Dendritic cell treated with granulocyte-macrophage colony-stimulating factor and Interleukin-4, amounts not matched to agents 40 ng/mL and 50 ng/mL, for 4 days (primary cell): ENCODE results near the gene PTPRD.

Source experiments
- H3K27ac Mint-ChIP-seq: one replicate; pipeline ENCODE4 v1.8.0; 2022; ENCODE audit warnings: mild to moderate bottlenecking, mixed read lengths
- H3K27me3 Mint-ChIP-seq: one replicate; pipeline ENCODE4 v1.8.0; 2022; ENCODE audit warnings: mild to moderate bottlenecking, mixed read lengths
- H3K36me3 Mint-ChIP-seq: one replicate; pipeline ENCODE4 v1.8.0; 2022; ENCODE audit warnings: low read depth, mixed read lengths
- H3K4me1 Mint-ChIP-seq: one replicate; pipeline ENCODE4 v1.8.0; 2022; ENCODE audit warnings: low read depth, mixed read lengths
- H3K4me3 Mint-ChIP-seq: one replicate; pipeline ENCODE4 v1.8.0; 2022; ENCODE audit warnings: mild to moderate bottlenecking, moderate library complexity, mixed read lengths
- H3K9me3 Mint-ChIP-seq: one replicate; pipeline ENCODE4 v1.8.0; 2022; ENCODE audit warnings: mixed read lengths
- intact Hi-C: fragments of 100-400 bp; cut with micrococcal nuclease; formaldehyde crosslinking; loops from one replicate; pipeline ENCODE4 v1.15.0; 2022

The PTPRD gene

GRCh38 chr9:8778356-8778755, 1834.4 kb downstream of the PTPRD start:
- no peaks in the 10 kb centered on the region for H3K9me3 Mint-ChIP-seq
- no peaks in the 10 kb centered on the region for H3K4me1 Mint-ChIP-seq
- H3K27me3 Mint-ChIP-seq: no peaks in the 10 kb centered on the region

DNA sequence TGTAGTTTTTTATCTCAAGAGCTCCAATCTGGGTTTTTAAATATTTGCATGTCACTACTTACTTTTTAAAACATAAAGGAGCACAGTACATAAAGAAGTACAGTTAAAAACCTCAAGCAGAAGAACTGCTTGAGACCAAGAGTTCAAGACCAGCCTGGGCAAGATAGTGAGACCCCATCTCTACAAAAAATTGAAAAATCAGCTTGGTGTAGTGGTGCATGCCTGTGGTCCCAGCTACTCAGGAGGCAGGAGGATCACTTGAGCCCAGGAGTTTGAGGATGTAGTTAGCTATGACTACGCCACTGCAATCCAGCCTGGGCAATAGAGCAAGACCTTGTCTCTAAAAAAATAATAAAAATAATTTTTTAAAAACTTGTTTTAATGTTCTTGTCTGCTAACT, 1840.5 kb downstream of the PTPRD start:
- no peak overlapping the region for H3K4me3 Mint-ChIP-seq
- H3K27ac Mint-ChIP-seq: no peak overlapping the region
- H3K4me1 Mint-ChIP-seq: no peaks in the 10 kb centered on the region
- intact Hi-C loops: no loop called here
- H3K36me3 Mint-ChIP-seq: no peaks in the 10 kb centered on the region
- no peaks in the 10 kb centered on the region for H3K27me3 Mint-ChIP-seq
- no peaks in the 10 kb centered on the region for H3K9me3 Mint-ChIP-seq

More at GRCh38 chr9:8778356-8778755, 1834.4 kb downstream of the PTPRD start:
- H3K27ac Mint-ChIP-seq: no peak overlapping the region
- H3K4me3 Mint-ChIP-seq: no peak overlapping the region
- intact Hi-C loops: no loop called here
- no peaks in the 10 kb centered on the region for H3K36me3 Mint-ChIP-seq

DNA sequence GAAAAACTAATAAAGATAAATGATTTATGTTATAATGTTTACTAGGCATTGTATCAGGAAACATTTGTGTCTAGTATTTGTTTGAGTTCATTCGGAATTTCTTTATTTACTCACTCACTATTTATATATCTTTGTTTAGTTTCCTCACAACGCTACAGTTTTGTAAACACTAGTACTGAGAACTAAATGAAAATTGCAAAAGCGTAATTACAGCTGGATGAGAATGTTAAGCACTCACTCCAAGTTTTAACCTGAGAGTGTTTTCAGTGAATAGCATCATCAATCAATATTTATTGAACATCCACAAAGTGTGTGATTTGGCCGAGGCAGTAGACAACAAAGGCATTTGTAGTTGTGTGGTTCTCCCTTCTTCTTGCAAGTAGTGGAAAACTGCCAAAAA, 1843.6 kb downstream of the PTPRD start:
- intact Hi-C loops: no loop called here
- H3K9me3 Mint-ChIP-seq: no peaks in the 10 kb centered on the region
- no peaks in the 10 kb centered on the region for H3K4me1 Mint-ChIP-seq
- no peak overlapping the region for H3K27ac Mint-ChIP-seq
- H3K36me3 Mint-ChIP-seq: no peaks in the 10 kb centered on the region
- no peak overlapping the region for H3K4me3 Mint-ChIP-seq
- no peaks in the 10 kb centered on the region for H3K27me3 Mint-ChIP-seq

GRCh38 chr9:8766096-8766495, 1846.7 kb downstream of the PTPRD start:
- Mint-ChIP-seq H3K27ac (no peak overlapping the region), H3K9me3 (no peaks in the 10 kb centered on the region), H3K36me3 (no peaks in the 10 kb centered on the region), H3K27me3 (no peaks in the 10 kb centered on the region), H3K4me3 (no peak overlapping the region), H3K4me1 (no peaks in the 10 kb centered on the region)
- intact Hi-C loops: no loop called here

- Mint-ChIP-seq H3K27me3 (no peaks in the 10 kb centered on the region), H3K9me3 (no peaks in the 10 kb centered on the region), H3K36me3 (no peaks in the 10 kb centered on the region), H3K27ac (no peak overlapping the region), H3K4me3 (no peak overlapping the region), H3K4me1 (peaks cover 6% of the 10 kb centered on the region)
- intact Hi-C loops: no loop called here
Measured at GRCh38 chr9:8764051-8764450, 1848.8 kb downstream of the PTPRD start.

- Mint-ChIP-seq H3K36me3 (no peaks in the 10 kb centered on the region), H3K9me3 (no peaks in the 10 kb centered on the region), H3K27me3 (no peaks in the 10 kb centered on the region), H3K27ac (no peak overlapping the region), H3K4me1 (peaks cover 6% of the 10 kb centered on the region), H3K4me3 (no peak overlapping the region)
- intact Hi-C loops: no loop called here
Measured at GRCh38 chr9:8762479-8763085, 1850.2 kb downstream of the PTPRD start.

GRCh38 chr9:8760000-8760767, 1852.6 kb downstream of the PTPRD start:
- intact Hi-C loops: no loop called here
- Mint-ChIP-seq H3K27ac (no peak overlapping the region), H3K4me3 (no peak overlapping the region), H3K27me3 (no peaks in the 10 kb centered on the region), H3K4me1 (peaks cover 6% of the 10 kb centered on the region), H3K36me3 (no peaks in the 10 kb centered on the region), H3K9me3 (no peaks in the 10 kb centered on the region)

GRCh38 chr9:8757881-8758280, 1854.9 kb downstream of the PTPRD start:
- Mint-ChIP-seq H3K4me3 (no peak overlapping the region), H3K27me3 (no peaks in the 10 kb centered on the region), H3K36me3 (no peaks in the 10 kb centered on the region), H3K4me1 (peaks cover 6% of the 10 kb centered on the region), H3K27ac (no peak overlapping the region), H3K9me3 (peaks cover under 1% of the 10 kb centered on the region)
- intact Hi-C loops: no loop called here

- no peak overlapping the region for H3K4me3 Mint-ChIP-seq
- no peaks in the 10 kb centered on the region for H3K27me3 Mint-ChIP-seq
- no peaks in the 10 kb centered on the region for H3K36me3 Mint-ChIP-seq
- no peaks in the 10 kb centered on the region for H3K4me1 Mint-ChIP-seq
- no peak overlapping the region for H3K27ac Mint-ChIP-seq
- intact Hi-C loops: no loop called here
- H3K9me3 Mint-ChIP-seq: peaks cover 8% of the 10 kb centered on the region
Measured at GRCh38 chr9:8754751-8755150, 1858.1 kb downstream of the PTPRD start.

- Mint-ChIP-seq H3K4me1 (no peaks in the 10 kb centered on the region), H3K27ac (no peak overlapping the region), H3K27me3 (no peaks in the 10 kb centered on the region), H3K9me3 (peaks cover 8% of the 10 kb centered on the region), H3K4me3 (no peak overlapping the region), H3K36me3 (no peaks in the 10 kb centered on the region)
- intact Hi-C loops: no loop called here
Measured at GRCh38 chr9:8751406-8751930, 1861.3 kb downstream of the PTPRD start.

DNA sequence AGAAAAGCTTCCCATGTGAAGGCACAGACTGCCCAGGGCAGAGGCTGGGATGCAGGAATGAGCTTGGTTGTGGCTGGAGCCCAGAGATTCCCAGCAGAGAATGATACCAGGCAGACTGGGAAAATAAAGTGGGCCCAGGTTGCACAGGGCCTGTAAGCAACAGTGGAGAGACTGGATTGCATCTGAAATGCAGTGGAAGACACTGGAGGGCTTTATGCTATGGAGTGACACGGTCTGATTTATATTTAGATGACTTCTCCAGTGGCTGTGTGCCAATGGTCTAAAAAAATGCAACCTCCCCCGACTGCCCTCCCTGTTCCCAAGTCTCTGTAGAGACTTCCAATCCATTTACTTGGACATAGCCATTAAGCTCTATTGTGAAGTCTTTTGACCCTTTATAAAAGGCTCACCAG, 1862.2 kb downstream of the PTPRD start:
- Mint-ChIP-seq H3K36me3 (no peaks in the 10 kb centered on the region), H3K4me3 (no peak overlapping the region), H3K27ac (no peak overlapping the region), H3K27me3 (no peaks in the 10 kb centered on the region), H3K9me3 (peaks cover 8% of the 10 kb centered on the region), H3K4me1 (no peaks in the 10 kb centered on the region)
- intact Hi-C loops: no loop called here

DNA sequence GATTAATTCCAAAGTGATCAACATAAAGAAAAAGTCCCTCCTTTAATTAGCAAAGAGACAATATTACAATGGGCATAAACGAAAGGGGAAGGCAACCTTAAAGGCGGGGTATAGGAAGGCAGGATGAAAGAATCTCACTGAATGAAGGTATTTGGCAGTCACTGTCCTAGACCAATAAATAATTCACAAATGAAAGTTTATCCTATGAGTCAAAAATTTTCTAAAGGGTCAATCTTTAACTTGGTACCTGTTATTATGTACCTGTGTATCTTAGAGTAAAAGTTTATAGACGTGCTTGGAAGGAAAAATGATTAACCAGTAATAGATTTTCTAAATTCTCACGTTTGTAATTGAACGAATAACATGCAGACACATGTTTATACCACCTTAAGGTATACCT, 1867.5 kb downstream of the PTPRD start:
- intact Hi-C loops: no loop called here
- no peak overlapping the region for H3K27ac Mint-ChIP-seq
- H3K4me3 Mint-ChIP-seq: no peak overlapping the region
- no peaks in the 10 kb centered on the region for H3K4me1 Mint-ChIP-seq
- no peaks in the 10 kb centered on the region for H3K36me3 Mint-ChIP-seq
- H3K27me3 Mint-ChIP-seq: no peaks in the 10 kb centered on the region
- no peaks in the 10 kb centered on the region for H3K9me3 Mint-ChIP-seq

- Mint-ChIP-seq H3K4me1 (peaks cover 6% of the 10 kb centered on the region), H3K9me3 (no peaks in the 10 kb centered on the region), H3K36me3 (no peaks in the 10 kb centered on the region), H3K27me3 (no peaks in the 10 kb centered on the region), H3K4me3 (no peak overlapping the region), H3K27ac (no peak overlapping the region)
- intact Hi-C loops: no loop called here
Measured at GRCh38 chr9:8738945-8739344, 1873.9 kb downstream of the PTPRD start.

- intact Hi-C loops: no loop called here
- peaks cover 6% of the 10 kb centered on the region for H3K27me3 Mint-ChIP-seq
- no peaks in the 10 kb centered on the region for H3K36me3 Mint-ChIP-seq
- no peak overlapping the region for H3K27ac Mint-ChIP-seq
- no peak overlapping the region for H3K4me3 Mint-ChIP-seq
- peaks cover 12% of the 10 kb centered on the region for H3K4me1 Mint-ChIP-seq
- H3K9me3 Mint-ChIP-seq: no peaks in the 10 kb centered on the region
Measured at GRCh38 chr9:8736805-8737204, 1876.0 kb downstream of the PTPRD start.
